HG02840 (cell line): ENCODE data around the gene WDR11.
"Not testable (repeated sequence)": the region's sequence is repeated elsewhere in the genome, so short reads cannot be mapped to it uniquely, and the experiment has no call there.

ENCODE experiments used
- ATAC-seq: cut with Tn5 transposase; IDR thresholded peaks from one replicate; pipeline ENCODE4 v1.9.1; 2021; ENCODE audit warnings: mild to moderate bottlenecking, moderate library complexity, moderate number of reproducible peaks; ENCODE audit not compliant: unreplicated experiment, low FRiP score

WDR11 gene

DNA sequence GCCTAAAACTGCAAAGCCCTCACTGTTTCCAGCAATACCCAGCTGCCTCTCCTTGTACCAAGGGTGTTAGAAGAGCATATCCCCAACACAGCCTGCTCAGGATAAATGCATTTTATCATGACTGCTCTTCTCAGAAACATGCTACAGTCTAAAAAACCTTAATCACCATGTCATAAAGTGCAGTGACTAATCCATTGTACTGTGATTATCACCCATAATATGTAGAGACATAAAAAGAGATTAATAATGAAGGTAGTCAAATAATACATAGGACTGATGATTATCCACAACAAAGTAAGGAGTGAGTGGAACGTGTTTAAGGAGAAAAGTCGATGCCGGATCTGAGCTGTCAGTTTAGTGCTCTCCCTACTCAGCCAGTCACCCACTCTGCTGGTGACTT is 12.2 kb upstream of the WDR11 start:
- ATAC-seq = no peak

DNA sequence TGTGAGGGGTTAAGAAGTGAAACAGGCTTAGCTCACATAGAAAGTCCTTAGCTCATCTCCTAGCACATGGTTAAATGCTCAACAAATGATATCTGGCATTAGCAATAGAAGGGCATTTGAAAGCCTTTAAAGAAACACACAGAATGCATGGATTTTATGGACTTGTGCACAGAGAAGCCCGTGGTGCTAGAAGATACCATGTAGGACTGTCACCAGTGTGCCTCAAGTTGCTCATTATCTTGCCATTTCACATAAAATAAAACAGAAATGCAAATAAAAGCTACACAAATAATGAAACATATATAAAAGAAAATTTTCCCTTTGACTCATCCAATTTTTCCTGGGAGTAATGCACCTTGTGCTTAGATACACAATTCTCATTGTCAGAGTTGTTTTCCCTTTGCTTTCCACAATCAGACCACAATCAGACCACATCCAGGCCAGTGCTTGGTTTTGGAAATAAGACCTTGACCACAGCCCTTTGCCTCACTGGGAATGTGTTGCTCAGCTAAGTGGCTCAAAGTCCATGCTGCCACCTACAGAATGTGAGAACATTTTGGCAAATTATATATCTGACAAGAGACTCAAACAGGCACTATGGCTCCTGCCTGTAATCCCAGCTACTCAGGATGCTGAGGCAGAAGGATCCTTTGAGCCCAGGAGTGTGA is 9.5 kb upstream of the WDR11 start:
- ATAC-seq = no peak

DNA sequence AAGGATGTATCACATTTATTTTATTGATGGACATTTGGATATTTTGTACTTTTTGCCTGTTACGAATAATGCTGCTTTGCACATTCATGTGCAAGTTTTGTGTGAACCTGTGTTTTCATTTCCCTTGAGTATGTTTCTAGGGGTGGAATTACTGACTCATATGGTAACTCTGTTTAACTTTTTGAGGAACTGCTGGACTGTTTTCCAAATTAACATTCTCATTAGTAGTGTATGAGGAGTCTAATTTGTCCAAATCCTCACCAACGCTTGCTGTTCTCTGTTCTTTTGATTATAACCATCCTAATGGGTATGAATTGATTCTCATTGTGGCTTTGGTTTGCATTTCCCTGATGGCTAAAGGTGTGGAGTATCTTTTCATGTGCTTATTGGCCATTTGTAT is 3.2 kb downstream of the WDR11 start:
- ATAC-seq = no peak

DNA sequence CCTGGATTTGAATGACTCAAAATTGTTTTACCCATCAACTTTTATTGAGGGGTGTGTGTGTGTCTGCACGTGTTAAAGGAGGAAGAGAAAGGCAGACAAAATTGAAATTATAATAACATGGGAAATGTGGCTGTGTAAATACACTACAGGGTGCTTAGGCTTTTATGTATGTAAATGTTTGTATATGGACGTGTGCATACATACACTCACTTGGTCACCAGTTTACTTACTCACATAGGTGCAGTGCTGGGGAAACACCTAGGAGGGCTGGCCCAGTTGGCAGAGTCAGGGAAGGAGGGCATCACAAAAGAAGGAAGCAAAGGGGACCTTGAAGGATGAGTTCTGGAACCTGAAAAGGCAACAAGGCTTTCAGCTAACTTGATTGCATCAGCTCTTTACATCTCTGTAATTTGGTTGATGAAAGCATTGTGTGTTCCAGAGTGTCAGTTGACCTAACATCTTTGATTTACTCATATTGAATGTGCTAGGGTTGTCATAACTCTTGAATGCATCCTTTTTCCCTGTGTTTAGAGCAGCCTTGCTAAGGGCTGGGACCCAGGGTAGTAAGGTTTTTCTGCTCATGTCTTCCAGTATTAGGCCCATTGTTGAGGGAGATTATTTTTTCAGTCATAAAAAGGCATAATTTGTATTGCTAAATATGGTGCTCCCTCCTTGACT is 10.2 kb downstream of the WDR11 start:
- ATAC-seq = no peak

DNA sequence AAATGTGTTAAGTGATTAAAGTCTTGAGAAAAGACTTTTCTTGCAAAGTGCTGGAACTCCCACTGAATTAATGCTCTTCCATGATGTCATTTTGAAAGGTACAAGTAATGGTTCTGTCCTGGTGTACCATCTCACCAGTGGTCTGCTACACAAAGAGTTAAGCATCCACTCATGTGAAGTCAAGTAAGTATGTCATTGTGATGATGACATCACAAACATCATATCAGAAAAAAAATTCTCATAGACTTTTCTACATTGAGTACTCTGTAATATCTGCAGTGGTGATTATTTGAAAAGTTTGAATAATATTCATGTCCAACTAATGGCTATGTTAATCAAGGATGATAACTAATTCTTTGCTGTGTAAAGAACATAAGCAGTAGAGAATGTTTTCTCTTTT is 22.6 kb downstream of the WDR11 start:
- ATAC-seq = no peak

DNA sequence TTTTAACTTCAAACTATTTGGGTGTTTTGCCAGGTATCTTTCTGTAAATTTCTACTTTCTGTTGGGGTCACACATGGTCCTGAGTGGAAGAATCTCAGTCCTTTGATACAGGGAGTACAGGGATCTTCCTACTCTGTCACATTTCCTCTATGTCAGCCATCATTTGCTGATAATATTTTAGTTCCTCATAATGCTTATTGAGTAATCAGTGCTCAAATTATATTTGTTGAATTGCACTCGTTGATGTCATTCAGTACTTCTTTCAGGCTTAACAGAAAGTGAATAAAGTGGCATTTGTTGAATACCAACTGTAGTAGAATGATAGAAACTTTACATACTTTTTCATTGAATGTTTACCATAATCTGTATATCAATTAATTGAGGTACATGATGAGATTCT is 31.9 kb downstream of the WDR11 start:
- ATAC-seq = no peak

DNA sequence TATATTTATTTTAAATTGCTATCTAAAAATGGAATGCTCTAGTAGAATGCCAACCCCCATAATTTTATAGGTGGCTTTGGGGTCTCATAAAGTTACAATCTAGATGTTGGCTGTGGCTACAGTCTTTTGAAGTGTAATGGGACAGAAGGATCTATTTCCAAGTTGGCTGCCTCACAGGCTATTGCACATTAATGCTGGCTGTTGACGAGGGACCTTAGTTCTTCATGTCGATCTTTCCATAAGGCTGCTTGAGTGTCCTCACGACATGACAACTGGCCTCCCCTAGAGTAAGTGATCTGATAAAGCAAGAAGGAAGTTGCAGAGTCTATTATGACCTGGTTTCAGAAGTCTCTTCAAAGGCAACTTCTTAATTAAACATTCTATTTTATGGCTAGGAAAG is 36.3 kb downstream of the WDR11 start:
- no peak for ATAC-seq

DNA sequence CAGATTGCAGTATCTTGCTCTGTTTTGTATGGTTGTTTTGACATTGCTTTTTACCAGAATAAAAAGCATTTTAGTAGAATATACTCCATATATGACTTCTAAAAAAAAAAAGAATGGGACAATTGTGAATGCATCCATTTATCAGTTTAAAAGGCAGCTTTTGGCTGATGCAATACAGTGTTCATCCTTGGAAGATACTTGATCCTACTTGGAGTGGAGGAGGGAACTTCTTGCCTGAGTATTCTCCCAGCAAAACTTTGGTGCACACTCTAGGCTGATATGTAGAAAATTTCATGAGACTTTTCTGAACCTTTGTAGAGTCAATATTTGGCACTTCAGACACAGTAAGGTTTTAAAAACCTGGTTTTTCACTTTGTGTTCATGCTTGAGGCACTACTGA is 40.2 kb downstream of the WDR11 start:
- no peak for ATAC-seq

DNA sequence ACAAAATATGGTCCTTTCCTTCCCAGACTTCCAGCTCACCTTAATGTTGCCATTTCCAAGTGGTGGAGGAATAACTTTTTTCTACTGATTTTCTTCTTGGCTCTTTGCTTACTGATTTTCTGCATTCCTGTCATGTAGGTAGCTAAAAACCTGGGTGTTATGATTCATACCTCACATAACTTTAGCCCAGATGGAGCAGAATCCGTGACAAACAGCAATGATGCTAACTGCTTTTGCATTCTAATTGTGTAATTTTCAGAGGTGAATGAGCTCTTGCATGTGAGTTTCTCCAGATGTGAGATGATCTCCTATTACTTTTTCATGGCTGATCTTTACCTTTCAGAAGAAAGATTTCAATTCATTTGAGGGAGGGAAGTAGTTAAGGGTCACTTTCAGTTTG is 43.4 kb downstream of the WDR11 start:
- ATAC-seq = no peak

DNA sequence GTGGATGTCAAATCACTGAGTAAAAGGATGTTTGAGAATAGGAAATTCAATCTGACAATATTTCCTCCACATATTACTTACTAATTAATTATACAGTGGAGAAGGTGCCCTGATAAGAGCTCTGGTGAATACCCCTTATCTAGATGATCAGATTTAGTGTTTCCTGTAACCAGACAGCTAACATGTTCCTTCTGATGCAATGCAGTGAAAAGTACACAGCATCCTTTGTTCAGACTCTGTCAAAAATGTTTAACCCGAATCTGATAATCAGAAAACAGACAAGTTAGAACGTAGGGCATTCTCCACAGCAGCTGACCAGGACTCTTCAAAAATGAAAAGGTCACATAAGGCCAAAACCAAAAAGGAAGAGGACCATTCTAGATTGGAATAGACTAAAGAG is 46.2 kb downstream of the WDR11 start:
- ATAC-seq = no peak

DNA sequence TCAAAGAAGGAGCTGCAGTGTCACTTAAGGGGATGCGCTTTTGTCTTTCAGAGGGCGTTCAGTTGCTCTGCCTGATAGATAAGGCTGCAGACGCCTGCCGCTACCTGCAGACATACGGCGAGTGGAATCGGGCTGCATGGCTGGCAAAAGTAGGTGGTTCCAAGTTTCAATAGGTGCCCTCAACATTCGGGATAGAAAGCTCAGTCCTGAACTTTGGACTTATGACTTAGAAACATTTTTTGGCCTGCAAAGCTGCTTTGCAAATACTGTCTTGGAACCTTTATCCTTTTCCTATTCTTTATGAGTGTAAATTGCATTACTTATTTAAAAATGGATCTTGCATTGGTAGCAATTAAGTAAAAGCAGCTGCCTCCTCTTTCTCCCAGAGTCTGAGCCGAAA is 54.1 kb downstream of the WDR11 start:
- no peak for ATAC-seq

DNA sequence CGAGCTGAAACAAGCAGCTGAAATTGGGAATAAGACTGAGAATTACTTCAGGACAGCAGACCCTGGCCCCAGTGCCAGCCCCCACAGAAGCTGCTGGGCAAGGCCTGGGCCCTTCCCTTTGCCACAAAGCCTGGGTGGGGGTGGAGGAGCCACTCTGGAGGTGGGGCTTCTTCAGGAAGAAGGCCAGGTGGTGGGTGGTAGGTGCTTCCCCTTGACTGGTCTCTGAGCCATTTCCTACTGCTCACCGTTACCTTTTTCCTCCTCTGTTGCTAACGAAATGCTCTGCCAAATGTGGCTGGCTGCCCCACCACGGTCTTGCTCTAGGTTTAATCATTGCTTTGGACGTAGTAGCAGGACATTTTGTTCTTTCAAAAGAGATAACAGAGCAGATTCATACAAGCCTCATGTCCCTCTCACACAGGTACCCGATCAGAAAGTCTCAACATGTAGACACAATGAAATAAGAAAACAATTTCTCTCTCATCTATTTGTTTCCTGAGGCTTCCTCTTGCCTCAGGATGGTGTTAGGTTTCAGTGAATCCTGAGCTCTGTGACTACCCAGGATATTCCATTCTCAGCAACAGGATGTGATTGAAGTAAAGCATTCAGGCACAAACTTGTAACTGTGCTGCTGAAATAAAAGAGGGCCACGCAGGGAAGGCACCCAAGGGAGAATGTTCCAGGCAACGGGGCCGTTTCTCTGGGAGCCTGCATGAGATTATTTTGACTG is 66.5 kb downstream of the WDR11 start:
- no peak for ATAC-seq

DNA sequence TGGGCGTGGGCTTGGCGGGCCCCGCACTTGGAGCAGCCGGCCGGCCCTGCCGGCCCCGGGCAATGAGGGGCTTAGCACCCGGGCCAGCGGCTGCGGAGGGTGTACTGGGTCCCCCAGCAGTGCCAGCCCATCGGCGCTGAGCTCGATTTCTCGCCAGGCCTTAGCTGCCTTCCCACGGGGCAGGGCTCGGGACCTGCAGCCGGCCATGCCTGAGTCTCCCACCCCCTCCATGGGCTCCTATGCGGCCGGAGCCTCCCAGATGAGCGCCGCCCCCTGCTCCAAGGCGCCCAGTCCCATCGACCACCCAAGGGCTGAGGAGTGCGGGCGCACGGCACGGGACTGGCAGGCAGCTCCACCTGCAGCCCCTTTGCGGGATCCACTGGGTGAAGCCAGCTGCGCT is 72.7 kb downstream of the WDR11 start:
- not testable (repeated sequence) for ATAC-seq

DNA sequence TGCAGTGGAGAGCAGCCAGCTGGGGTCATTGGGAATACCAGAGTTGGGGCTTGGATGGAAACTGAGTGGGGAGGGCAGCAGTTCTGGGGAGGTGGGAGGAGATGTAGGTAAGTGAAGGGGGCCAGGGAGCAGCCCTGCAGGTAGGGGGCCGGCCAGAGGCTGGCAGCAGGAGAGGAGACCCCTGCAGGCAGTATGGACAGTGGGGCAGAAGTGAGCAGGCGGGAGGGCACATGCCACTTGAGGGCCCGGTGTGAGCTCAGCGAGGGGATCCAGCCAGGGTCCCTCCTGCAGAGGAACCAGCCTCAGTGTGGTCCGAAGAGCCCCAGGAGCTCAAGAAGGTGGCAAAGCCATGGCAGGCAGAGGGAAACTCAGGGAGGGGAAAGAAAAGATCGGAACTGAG is 75.4 kb downstream of the WDR11 start:
- no peak for ATAC-seq

DNA sequence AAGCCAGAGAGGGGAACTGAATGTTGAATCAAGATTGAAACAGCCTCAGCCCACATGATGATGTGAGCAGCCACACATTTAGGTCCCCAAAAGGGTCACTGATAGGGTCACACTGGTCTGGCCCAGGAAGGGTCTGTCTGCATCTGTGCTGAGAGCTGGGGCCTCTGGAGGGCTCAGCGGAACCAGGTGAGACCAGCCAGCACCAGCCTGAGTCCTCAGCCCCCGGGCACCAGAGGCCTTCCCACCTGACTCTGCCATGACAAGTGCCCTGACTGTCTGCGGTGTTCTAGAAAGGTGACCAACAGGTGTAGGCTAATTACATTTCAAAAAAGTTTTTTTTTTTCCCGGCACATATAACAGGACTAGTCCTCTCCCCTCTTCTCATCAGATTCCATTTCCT is 76.2 kb downstream of the WDR11 start:
- no peak for ATAC-seq

DNA sequence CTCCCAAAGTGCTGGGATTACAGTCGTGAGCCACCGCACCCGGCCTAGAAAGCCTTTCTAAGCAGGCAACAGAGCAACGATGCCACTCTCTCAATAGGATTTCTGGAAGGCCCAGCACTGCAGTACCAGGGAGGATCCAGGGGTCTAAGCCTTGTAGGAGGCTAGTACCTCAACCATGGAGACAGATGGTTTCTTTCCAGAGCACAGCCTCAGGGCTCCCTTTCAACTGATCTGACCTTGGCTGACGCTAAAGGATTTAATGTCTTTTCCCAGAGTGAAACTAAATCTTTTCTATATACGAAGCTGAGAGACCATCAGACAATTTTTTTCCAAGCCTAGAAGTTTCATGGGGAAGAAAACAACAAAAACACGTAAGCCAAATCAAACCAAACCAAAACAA is 78.0 kb downstream of the WDR11 start:
- no peak for ATAC-seq

DNA sequence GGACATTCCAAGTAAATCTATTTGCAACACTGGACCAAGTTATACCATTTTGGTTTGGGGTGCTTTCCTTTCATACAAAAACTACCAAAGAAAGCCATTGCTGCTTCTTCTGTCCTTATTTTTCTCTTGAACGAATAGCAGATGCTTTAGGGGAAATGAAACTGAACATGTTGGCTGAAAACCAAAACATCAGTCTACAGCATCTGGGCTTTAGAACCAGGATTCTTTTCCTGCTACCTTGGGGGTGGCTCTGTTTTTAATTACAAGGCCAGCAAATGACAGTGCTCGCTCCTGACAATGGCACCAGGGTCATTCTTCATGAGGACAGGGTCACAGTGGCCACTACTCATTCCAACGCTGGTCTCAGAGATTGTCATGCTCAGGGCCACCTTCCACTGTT is 80.3 kb downstream of the WDR11 start:
- no peak for ATAC-seq

DNA sequence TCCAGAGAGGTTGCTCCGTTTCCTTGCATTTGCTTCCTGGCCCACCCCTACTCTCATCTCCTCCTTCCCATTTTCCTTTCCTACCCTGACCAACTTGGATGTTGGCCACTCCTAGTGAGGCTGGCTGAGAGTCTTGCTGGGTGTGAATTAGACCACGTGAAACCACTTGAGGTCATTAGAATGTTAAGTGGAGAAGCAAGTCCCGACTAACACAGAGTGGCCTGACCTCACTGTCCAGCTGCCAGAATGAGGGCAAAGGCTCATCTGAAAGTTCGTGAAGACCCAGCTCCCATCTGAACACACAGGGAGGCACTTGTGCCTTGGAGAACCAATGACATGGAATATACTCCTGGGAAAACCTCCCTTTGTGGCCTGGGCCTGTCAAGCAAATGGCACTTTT is 80.8 kb downstream of the WDR11 start:
- no peak for ATAC-seq

DNA sequence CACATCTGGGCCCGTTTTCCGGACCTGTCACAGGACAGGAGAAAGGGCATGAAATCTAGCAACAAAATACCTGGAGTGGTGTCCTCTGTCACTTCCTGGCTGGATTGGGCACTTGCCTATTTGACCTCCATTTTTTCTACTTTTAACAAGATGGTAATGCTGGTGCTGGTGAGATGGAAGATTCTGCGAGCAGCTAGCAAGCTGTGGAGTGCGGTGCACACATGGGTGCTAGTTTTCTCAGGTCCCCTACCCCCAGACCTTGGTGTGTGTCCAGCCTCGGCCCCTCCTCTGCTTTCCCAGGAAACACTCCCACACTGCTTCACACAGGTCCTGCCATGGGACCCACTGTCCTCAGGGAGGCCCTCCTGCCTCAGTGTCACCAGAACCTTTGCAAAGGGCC is 87.7 kb downstream of the WDR11 start:
- no peak for ATAC-seq

DNA sequence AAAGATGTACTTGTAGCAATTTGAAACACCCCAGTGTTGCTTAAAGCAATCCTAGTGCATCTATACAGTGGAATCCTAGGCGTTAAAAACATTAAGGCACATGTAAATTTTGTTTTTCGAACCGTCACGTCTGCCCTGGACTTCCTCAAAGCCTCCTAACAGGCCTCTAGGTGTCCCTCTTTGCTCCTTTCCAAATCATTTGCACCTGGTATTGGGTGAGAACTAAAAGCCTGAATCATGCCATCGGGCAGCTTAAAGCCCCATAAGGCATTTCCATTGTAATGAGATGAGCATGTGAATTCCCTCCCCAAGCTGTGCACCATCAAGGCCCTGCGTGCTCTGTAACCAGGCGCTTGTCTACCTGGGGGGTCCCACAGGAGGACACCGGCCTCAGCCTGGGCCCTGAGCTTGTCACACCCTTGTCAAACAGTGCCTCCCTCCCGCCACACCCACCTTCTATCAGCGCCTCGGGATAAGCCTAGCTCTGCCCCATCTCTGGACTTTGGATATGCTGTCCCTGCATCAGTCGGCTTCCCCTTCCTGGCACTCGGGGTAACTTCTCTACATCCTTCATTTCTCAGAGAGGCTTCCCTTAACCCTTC is 89.2 kb downstream of the WDR11 start:
- no peak for ATAC-seq

DNA sequence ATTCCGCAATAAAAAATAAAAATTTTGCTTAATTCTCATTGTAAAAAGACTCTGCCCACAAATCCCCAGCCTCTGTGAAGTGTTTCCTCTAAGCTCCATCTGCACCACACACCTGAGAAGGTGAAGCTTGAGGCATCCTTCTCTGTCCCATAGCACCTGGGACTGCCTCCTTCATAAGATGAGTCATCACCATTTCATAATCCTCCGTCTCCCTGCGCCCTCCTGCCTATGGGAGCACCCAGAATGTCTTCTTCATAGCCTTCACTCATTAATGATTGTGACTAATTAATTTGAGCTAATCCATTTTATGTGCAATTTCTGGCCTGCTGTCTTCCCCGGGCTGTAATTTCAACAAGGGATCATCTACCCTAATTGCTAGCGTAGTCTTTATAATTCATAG is 90.3 kb downstream of the WDR11 start:
- ATAC-seq = no peak
